GM10248 (cell line): Measurements from ENCODE around the gene SPRED2.

ENCODE experiments used
- CTCF ChIA-PET: fragments of 300-600 bp; sonication (Branson Sonifier 250); formaldehyde crosslinking; extraction: SDS; loops from one replicate; lab custom pipeline; 2021; ENCODE audit warnings: antibody characterized with exemption; lab: Yijun Ruan, JAX
- POLR2A ChIA-PET: fragments of 350-650 bp; sonication (Branson Sonifier 250); formaldehyde crosslinking; extraction: SDS; loops from one replicate; lab custom pipeline; 2020; ENCODE audit warnings: antibody characterized with exemption; lab: Yijun Ruan, JAX
- DNase-seq: peaks from one replicate; pipeline ENCODE4 v3.0.0; 2012; ENCODE audit errors: extremely low spot score
- CTCF ChIP-seq: IDR thresholded peaks from 2 replicates; pipeline ENCODE4 v1.5.1; 2012; ENCODE audit warnings: mild to moderate bottlenecking, low read depth; ENCODE audit errors: extremely low read depth, missing control alignments, control extremely low read depth

The SPRED2 gene

GRCh38 chr2:65279756-65280155, 152.6 kb downstream of the SPRED2 start:
- ChIA-PET POLR2A (no interaction called here), CTCF (no interaction called here)
- TF ChIP-seq CTCF: no peak
- DNase-seq: no peak

GRCh38 chr2:65278531-65278981, 153.8 kb downstream of the SPRED2 start:
- CTCF ChIA-PET: interaction anchor here (0.9 to 4.6 kb wide), 7 partner anchors 9 to 274 kb away, joined by 3 to 16 read pairs (median 3); no protein-coding TSS in a partner anchor

GRCh38 chr2:65277791-65278483, 154.5 kb downstream of the SPRED2 start:
- ChIA-PET POLR2A (no interaction called here), CTCF (interaction anchor here (0.9 to 4.6 kb wide), 9 partner anchors 10 to 275 kb away, joined by 3 to 16 read pairs (median 3); no protein-coding TSS in a partner anchor)
- DNase-seq: no peak
- no peak for TF ChIP-seq CTCF

More at GRCh38 chr2:65278531-65278981, 153.8 kb downstream of the SPRED2 start:
- no peak for DNase-seq
- POLR2A ChIA-PET: no interaction called here
- no peak for TF ChIP-seq CTCF

- POLR2A ChIA-PET: no interaction called here
- no peak for DNase-seq
- TF ChIP-seq CTCF: no peak
- CTCF ChIA-PET: interaction anchor here (0.9 to 4.6 kb wide), 8 partner anchors 10 to 275 kb away, joined by 3 to 16 read pairs (median 4); no protein-coding TSS in a partner anchor
These were observed 155.3 kb downstream of the SPRED2 start for GRCh38 chr2:65277118-65277517.

GRCh38 chr2:65276609-65277008, 155.8 kb downstream of the SPRED2 start:
- CTCF ChIA-PET: interaction anchor here (1.0 to 4.6 kb wide), 12 partner anchors 11 to 297 kb away, joined by 3 to 16 read pairs (median 4); no protein-coding TSS in a partner anchor
- no peak for TF ChIP-seq CTCF
- POLR2A ChIA-PET: interaction anchor here (0.6 kb wide), 2 partner anchors 26 to 86 kb away, joined by 6 to 7 read pairs; no protein-coding TSS in a partner anchor

GRCh38 chr2:65275141-65275915, 157.1 kb downstream of the SPRED2 start:
- POLR2A ChIA-PET: no interaction called here
- no peak for DNase-seq
- no peak for TF ChIP-seq CTCF
- CTCF ChIA-PET: interaction anchor here (1.0 to 4.6 kb wide), 10 partner anchors 10 to 298 kb away, joined by 3 to 16 read pairs (median 4); no protein-coding TSS in a partner anchor

More at GRCh38 chr2:65276609-65277008, 155.8 kb downstream of the SPRED2 start:
- DNase-seq: no peak
